ENCODE measurements around the gene HIVEP3.
A peak's percentile ranks its signal among the peaks of the same experiment; 100 is the strongest.

The HIVEP3 gene

GRCh38 chr1:41872074-41872473 lies 46.6 kb downstream of the HIVEP3 start:
- no peaks in the 10 kb centered on the region for H3F3A ChIP-seq (ENCODE audit: low read depth)
- no peak overlapping the region for H3K4me2 ChIP-seq (ENCODE audit: low read depth, low read length, poor library complexity, severe bottlenecking)
- no peaks in the 10 kb centered on the region for H4K20me1 ChIP-seq (ENCODE audit: insufficient read depth, low read length, poor library complexity, severe bottlenecking)
- no peaks in the 10 kb centered on the region for H3K9me2 ChIP-seq (replicated peaks; ENCODE audit: low read depth, low read length)
- no peaks in the 10 kb centered on the region for H3K9me3 ChIP-seq (ENCODE audit: insufficient read depth, low read depth, low read length)
- H3K4me3 ChIP-seq (ENCODE audit: low read length, poor library complexity, severe bottlenecking), result no peak overlapping the region
- TF ChIP-seq EZH2phosphoT487 (IDR thresholded peaks at IDR 0.05; ENCODE audit: borderline replicate concordance), result no peak
- H3K27me3 ChIP-seq (ENCODE audit: insufficient read depth, low read length, poor library complexity, severe bottlenecking), result no peaks in the 10 kb centered on the region
- no peak overlapping the region for H2AFZ ChIP-seq (ENCODE audit: low read length)
- H3K4me1 ChIP-seq (ENCODE audit: insufficient read depth, low read length, poor library complexity, severe bottlenecking), result peaks cover 18% of the 10 kb centered on the region
- H3K79me2 ChIP-seq (ENCODE audit: insufficient read depth, low read length), result no peaks in the 10 kb centered on the region
- no peaks in the 10 kb centered on the region for H3K36me3 ChIP-seq (ENCODE audit: insufficient read depth, low read length)
- no peak overlapping the region for H3K9ac ChIP-seq (ENCODE audit: low read depth, low read length, poor library complexity, severe bottlenecking)

DNA sequence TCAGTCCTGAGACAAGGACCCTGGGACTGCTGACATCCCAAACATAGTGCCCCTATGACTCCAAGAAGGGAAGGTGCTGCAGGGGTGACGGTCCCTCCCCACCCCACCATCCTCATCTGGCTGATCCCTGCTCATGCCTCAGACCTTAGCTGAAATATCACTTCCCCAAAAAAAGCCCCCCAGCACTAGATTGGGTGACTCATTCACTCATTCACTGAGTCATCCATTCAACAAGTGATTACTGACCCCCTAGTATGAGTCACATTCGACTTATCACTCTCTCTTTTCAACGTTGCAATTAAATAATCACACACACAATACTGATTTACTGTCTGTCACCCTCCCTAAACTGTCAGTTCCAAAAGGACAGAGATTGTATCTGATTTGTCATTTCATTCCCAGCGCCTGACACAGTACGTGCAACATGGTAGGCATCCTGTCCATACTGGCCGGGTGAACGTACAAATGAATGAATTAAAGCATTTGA lies 48.6 kb downstream of the HIVEP3 start:
- Histone ChIP-seq H3K79me2 (ENCODE audit: insufficient read depth, low read length) (no peaks in the 10 kb centered on the region), H4K20me1 (ENCODE audit: insufficient read depth, low read length, poor library complexity, severe bottlenecking) (no peaks in the 10 kb centered on the region), H3K4me3 (ENCODE audit: low read length, poor library complexity, severe bottlenecking) (no peak overlapping the region), H3K36me3 (ENCODE audit: insufficient read depth, low read length) (no peaks in the 10 kb centered on the region), H3K9me2 (replicated peaks; ENCODE audit: low read depth, low read length) (no peaks in the 10 kb centered on the region), H3K27me3 (ENCODE audit: insufficient read depth, low read length, poor library complexity, severe bottlenecking) (no peaks in the 10 kb centered on the region), H3K9ac (ENCODE audit: low read depth, low read length, poor library complexity, severe bottlenecking) (no peak overlapping the region), H3K4me1 (ENCODE audit: insufficient read depth, low read length, poor library complexity, severe bottlenecking) (peaks cover 14% of the 10 kb centered on the region), H3K9me3 (ENCODE audit: insufficient read depth, low read depth, low read length) (no peaks in the 10 kb centered on the region), H3K4me2 (ENCODE audit: low read depth, low read length, poor library complexity, severe bottlenecking) (no peak overlapping the region), H3F3A (ENCODE audit: low read depth) (no peaks in the 10 kb centered on the region), H2AFZ (ENCODE audit: low read length) (no peak overlapping the region)
- no peak for TF ChIP-seq EZH2phosphoT487 (IDR thresholded peaks at IDR 0.05; ENCODE audit: borderline replicate concordance)
- TF ChIP-seq, protein P1, sequence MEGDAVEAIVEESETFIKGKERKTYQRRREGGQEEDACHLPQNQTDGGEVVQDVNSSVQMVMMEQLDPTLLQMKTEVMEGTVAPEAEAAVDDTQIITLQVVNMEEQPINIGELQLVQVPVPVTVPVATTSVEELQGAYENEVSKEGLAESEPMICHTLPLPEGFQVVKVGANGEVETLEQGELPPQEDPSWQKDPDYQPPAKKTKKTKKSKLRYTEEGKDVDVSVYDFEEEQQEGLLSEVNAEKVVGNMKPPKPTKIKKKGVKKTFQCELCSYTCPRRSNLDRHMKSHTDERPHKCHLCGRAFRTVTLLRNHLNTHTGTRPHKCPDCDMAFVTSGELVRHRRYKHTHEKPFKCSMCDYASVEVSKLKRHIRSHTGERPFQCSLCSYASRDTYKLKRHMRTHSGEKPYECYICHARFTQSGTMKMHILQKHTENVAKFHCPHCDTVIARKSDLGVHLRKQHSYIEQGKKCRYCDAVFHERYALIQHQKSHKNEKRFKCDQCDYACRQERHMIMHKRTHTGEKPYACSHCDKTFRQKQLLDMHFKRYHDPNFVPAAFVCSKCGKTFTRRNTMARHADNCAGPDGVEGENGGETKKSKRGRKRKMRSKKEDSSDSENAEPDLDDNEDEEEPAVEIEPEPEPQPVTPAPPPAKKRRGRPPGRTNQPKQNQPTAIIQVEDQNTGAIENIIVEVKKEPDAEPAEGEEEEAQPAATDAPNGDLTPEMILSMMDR (conservative IDR thresholded peaks at IDR 0.05; ENCODE audit: low read length), result no peak

GRCh38 chr1:41868241-41868998 lies 50.3 kb downstream of the HIVEP3 start:
- peaks cover 5% of the 10 kb centered on the region for H3K4me1 ChIP-seq (ENCODE audit: insufficient read depth, low read length, poor library complexity, severe bottlenecking)
- H4K20me1 ChIP-seq (ENCODE audit: insufficient read depth, low read length, poor library complexity, severe bottlenecking), result no peaks in the 10 kb centered on the region
- H3K27me3 ChIP-seq (ENCODE audit: insufficient read depth, low read length, poor library complexity, severe bottlenecking), result no peaks in the 10 kb centered on the region
- no peaks in the 10 kb centered on the region for H3K9me2 ChIP-seq (replicated peaks; ENCODE audit: low read depth, low read length)
- TF ChIP-seq EZH2phosphoT487 (IDR thresholded peaks at IDR 0.05; ENCODE audit: borderline replicate concordance), result no peak
- TF ChIP-seq, protein P1 (conservative IDR thresholded peaks at IDR 0.05; ENCODE audit: low read length), result peak; percentile 46
- no peak overlapping the region for H2AFZ ChIP-seq (ENCODE audit: low read length)
- H3K9ac ChIP-seq (ENCODE audit: low read depth, low read length, poor library complexity, severe bottlenecking), result no peak overlapping the region
- no peak overlapping the region for H3K4me2 ChIP-seq (ENCODE audit: low read depth, low read length, poor library complexity, severe bottlenecking)
- no peak overlapping the region for H3K4me3 ChIP-seq (ENCODE audit: low read length, poor library complexity, severe bottlenecking)
- no peaks in the 10 kb centered on the region for H3K9me3 ChIP-seq (ENCODE audit: insufficient read depth, low read depth, low read length)
- H3F3A ChIP-seq (ENCODE audit: low read depth), result no peaks in the 10 kb centered on the region
- no peaks in the 10 kb centered on the region for H3K36me3 ChIP-seq (ENCODE audit: insufficient read depth, low read length)
- H3K79me2 ChIP-seq (ENCODE audit: insufficient read depth, low read length), result no peaks in the 10 kb centered on the region

Data from Loucy (cell line).